Liver (tissue), 9 donors: ENCODE measurements around the gene CCR2. TPM values are rescaled to one million over a fixed set of nuclear protein-coding genes. Genes with fewer than 3 reads are reported as not detected.

Experiments used
- DNase-seq: peaks from one replicate; pipeline ENCODE4 v3.0.0-alpha.2; 2017; ENCODE audit warnings: low spot score
- H3K27ac ChIP-seq, 2 donors: one replicate each; pipeline ENCODE4 v1.7.0; 2013; ENCODE audit warnings: inconsistent platforms in 2 of 2, low read length in 2 of 2, control low read depth in 1 of 2, low read depth in 1 of 2, mild to moderate bottlenecking in 1 of 2
- H3K27me3 ChIP-seq, 4 donors: one replicate each; pipeline versions ENCODE4 v1.6.1 to v1.7.0; 2013; ENCODE audit warnings: low read length in 3 of 4, inconsistent platforms in 1 of 4, mild to moderate bottlenecking in 1 of 4, moderate library complexity in 1 of 4; ENCODE audit not compliant: control insufficient read depth in 4 of 4, insufficient read depth in 4 of 4
- H3K36me3 ChIP-seq, 4 donors: one replicate each; pipeline versions ENCODE4 v1.6.1 to v1.7.0; 2013; ENCODE audit warnings: low read length in 3 of 4, mild to moderate bottlenecking in 3 of 4, low read depth in 1 of 4, moderate library complexity in 1 of 4; ENCODE audit not compliant: control insufficient read depth in 4 of 4, insufficient read depth in 3 of 4
- H3K4me1 ChIP-seq, 4 donors: one replicate each; pipeline versions ENCODE4 v1.6.1 to v1.7.0; 2013; ENCODE audit warnings: low read length in 3 of 4, mild to moderate bottlenecking in 3 of 4, moderate library complexity in 1 of 4; ENCODE audit not compliant: control insufficient read depth in 4 of 4, insufficient read depth in 4 of 4
- H3K4me3 ChIP-seq, 3 donors: one replicate each; pipeline versions ENCODE4 v1.6.1 to v1.7.0; 2013; ENCODE audit warnings: low read length in 3 of 3, control low read depth in 1 of 3, low read depth in 1 of 3, mild to moderate bottlenecking in 1 of 3
- H3K9ac ChIP-seq, 2 donors: one replicate each; pipeline ENCODE4 v1.7.0; 2013; ENCODE audit warnings: low read length in 2 of 2, mild to moderate bottlenecking in 2 of 2, moderate library complexity in 2 of 2, control low read depth in 1 of 2, low read depth in 1 of 2
- H3K9me3 ChIP-seq, 4 donors: one replicate each; pipeline versions ENCODE4 v1.6.1 to v1.7.0; 2013; ENCODE audit warnings: low read length in 3 of 4; ENCODE audit not compliant: control insufficient read depth in 4 of 4
- ATF3 ChIP-seq: IDR thresholded peaks from 2 replicates; pipeline ENCODE4 v1.6.1; 2016; ENCODE audit warnings: antibody characterized with exemption
- EGR1 ChIP-seq, 2 donors: IDR thresholded peaks; 2 replicates each; pipeline ENCODE4 v1.6.1; 2016 to 2018; ENCODE audit warnings: antibody characterized with exemption in 2 of 2, low read depth in 2 of 2
- FOXA1 ChIP-seq: IDR thresholded peaks from 2 replicates; pipeline ENCODE4 v1.6.1; 2016; ENCODE audit warnings: antibody characterized with exemption
- FOXA2 ChIP-seq: IDR thresholded peaks from 2 replicates; pipeline ENCODE4 v1.6.1; 2016; ENCODE audit warnings: antibody characterized with exemption
- GABPA ChIP-seq, 2 donors: IDR thresholded peaks in 1 of 2; conservative IDR thresholded peaks in 1 of 2; 2 replicates each; pipeline ENCODE4 v1.6.1; 2016; ENCODE audit warnings: antibody characterized with exemption in 2 of 2, mild to moderate bottlenecking in 1 of 2, moderate library complexity in 1 of 2
- HNF4A ChIP-seq, 2 donors: conservative IDR thresholded peaks; 2 replicates each; pipeline ENCODE4 v1.6.1; 2016; ENCODE audit warnings: antibody characterized with exemption in 2 of 2, mild to moderate bottlenecking in 2 of 2
- HNF4G ChIP-seq: IDR thresholded peaks from 2 replicates; pipeline ENCODE4 v1.6.1; 2016; ENCODE audit warnings: antibody characterized with exemption
- JUND ChIP-seq, 2 donors: IDR thresholded peaks; 2 replicates each; pipeline ENCODE4 v1.6.1; 2016; ENCODE audit warnings: antibody characterized with exemption in 2 of 2
- NR2F2 ChIP-seq: IDR thresholded peaks from 2 replicates; pipeline ENCODE4 v1.6.1; 2016; ENCODE audit warnings: antibody characterized with exemption
- RAD21 ChIP-seq, 2 donors: IDR thresholded peaks; 2 replicates each; pipeline ENCODE4 v1.6.1; 2016; ENCODE audit warnings: antibody characterized with exemption in 2 of 2, mild to moderate bottlenecking in 2 of 2
- REST ChIP-seq: IDR thresholded peaks from 2 replicates; pipeline ENCODE4 v1.6.1; 2016; ENCODE audit warnings: antibody characterized with exemption, mild to moderate bottlenecking
- RXRA ChIP-seq, 2 donors: IDR thresholded peaks; 2 replicates each; pipeline ENCODE4 v1.6.1; 2017 to 2018; ENCODE audit warnings: antibody characterized with exemption in 2 of 2, mild to moderate bottlenecking in 1 of 2
- SP1 ChIP-seq: IDR thresholded peaks from 2 replicates; pipeline ENCODE4 v1.6.1; 2018; ENCODE audit warnings: antibody characterized with exemption, mild to moderate bottlenecking
- TAF1 ChIP-seq: conservative IDR thresholded peaks from 2 replicates; pipeline ENCODE4 v1.6.1; 2016; ENCODE audit warnings: antibody characterized with exemption, mild to moderate bottlenecking
- YY1 ChIP-seq: IDR thresholded peaks from 2 replicates; pipeline ENCODE4 v1.6.1; 2016; ENCODE audit warnings: antibody characterized with exemption, mild to moderate bottlenecking
- ZBTB33 ChIP-seq: IDR thresholded peaks from 2 replicates; pipeline ENCODE4 v1.6.1; 2016; ENCODE audit warnings: antibody characterized with exemption
- WGBS: extraction: QIAGEN DNeasy Blood & Tissue Kit; methylation state at CpG from one replicate; pipeline ENCODE4 v1.1.7; 2013; 5-methylcytosine and 5-hydroxymethylcytosine counted together
- polyA plus RNA-seq, 2 donors: library from polyadenylated mRNA; stranded (reverse) in 1 of 2; unstranded in 1 of 2; fragments of 200-250 nt in 1 of 2; fragments of >200 nt in 1 of 2; fragmentation: Nextera tagmentation in 1 of 2; extraction: Ambion mirVana in 1 of 2; gene quantifications; one replicate each; pipeline versions ENCODE4 v1.2.1 to v1.2.3, GENCODE V29; 2013 to 2015
- total RNA-seq, 2 donors: library from RNA; depleted of rRNA; stranded (reverse); fragments of >200 nt; gene quantifications; one replicate each; pipeline ENCODE4 v1.2.3, GENCODE V29; 2014
- donor health status: healthy.
- donor health status: healthy.
- donor health status: healthy.
- donor health status: healthy.
- donor health status: healthy.

CCR2 gene
- total and polyA plus RNA-seq, 4 donors = 0.68 to 3.4 (median 2.4) TPM

GRCh38 chr3:46334741-46335478 is 19.0 kb upstream of the CCR2 start:
- H3K4me1 ChIP-seq = no peaks in the 10 kb centered on the region
- H3K9me3 ChIP-seq = peaks cover 4 to 13% (median 7%) of the 10 kb centered on the region in 4 donors
- H3K4me3 ChIP-seq = no peak overlapping the region
- 71% methylated on average over 4 of the region's 4 CpGs for WGBS
- no peak overlapping the region for H3K9ac ChIP-seq
- H3K27me3 ChIP-seq = no peaks in the 10 kb centered on the region
- no peak overlapping the region for H3K27ac ChIP-seq
- no peak for TF ChIP-seq NR2F2
- no peak for TF ChIP-seq SP1
- no peak for TF ChIP-seq TAF1
- TF ChIP-seq RXRA (IDR thresholded peaks at IDR 0.05) = no peak
- TF ChIP-seq EGR1 (IDR thresholded peaks at IDR 0.05; ENCODE audit: low read depth in 2 of 2) = no peak
- TF ChIP-seq JUND (IDR thresholded peaks at IDR 0.05) = no peak
- no peak for TF ChIP-seq HNF4G
- no peak for TF ChIP-seq GABPA (IDR thresholded peaks at IDR 0.05 in 1 of 2, conservative IDR thresholded peaks at IDR 0.05 in 1 of 2)
- TF ChIP-seq RAD21 (IDR thresholded peaks at IDR 0.05) = no peak
- no peak for TF ChIP-seq ATF3
- no peak for TF ChIP-seq ZBTB33
- TF ChIP-seq FOXA1 = no peak
- no peak for DNase-seq
- no peaks in the 10 kb centered on the region for H3K36me3 ChIP-seq

- WGBS = 67% methylated on average over 3 of the region's 3 CpGs
- Histone ChIP-seq H3K27me3 (no peaks in the 10 kb centered on the region), H3K9ac (no peak overlapping the region), H3K9me3 (peaks cover 4 to 13% (median 7%) of the 10 kb centered on the region in 4 donors), H3K4me1 (no peaks in the 10 kb centered on the region), H3K27ac (no peak overlapping the region), H3K4me3 (no peak overlapping the region), H3K36me3 (no peaks in the 10 kb centered on the region)
- no peak for DNase-seq
- TF ChIP-seq JUND (IDR thresholded peaks at IDR 0.05) (no peak), TAF1 (no peak), FOXA2 (no peak), HNF4G (no peak), GABPA (IDR thresholded peaks at IDR 0.05 in 1 of 2, conservative IDR thresholded peaks at IDR 0.05 in 1 of 2) (no peak), HNF4A (conservative IDR thresholded peaks at IDR 0.05) (no peak), YY1 (no peak), REST (no peak), RXRA (IDR thresholded peaks at IDR 0.05) (no peak)
Observed at GRCh38 chr3:46335541-46335940, 18.4 kb upstream of the CCR2 start.
